Loucy (cell line): ENCODE results near the gene ZNF302.

ENCODE experiments used
- EZH2phosphoT487 ChIP-seq: fragments of 200-600 bp; IDR thresholded peaks from 2 replicates; pipeline ENCODE4 v1.6.1; 2018; ENCODE audit warnings: antibody characterized with exemption, mild to moderate bottlenecking, moderate library complexity, borderline replicate concordance
- TF ChIP-seq, protein P1 (sequence below): fragments of 200-600 bp; sonication (generic); conservative IDR thresholded peaks from 2 replicates; pipeline ENCODE4 v1.5.1; 2014; ENCODE audit warnings: mild to moderate bottlenecking, antibody characterized with exemption, low read length

DNA sequence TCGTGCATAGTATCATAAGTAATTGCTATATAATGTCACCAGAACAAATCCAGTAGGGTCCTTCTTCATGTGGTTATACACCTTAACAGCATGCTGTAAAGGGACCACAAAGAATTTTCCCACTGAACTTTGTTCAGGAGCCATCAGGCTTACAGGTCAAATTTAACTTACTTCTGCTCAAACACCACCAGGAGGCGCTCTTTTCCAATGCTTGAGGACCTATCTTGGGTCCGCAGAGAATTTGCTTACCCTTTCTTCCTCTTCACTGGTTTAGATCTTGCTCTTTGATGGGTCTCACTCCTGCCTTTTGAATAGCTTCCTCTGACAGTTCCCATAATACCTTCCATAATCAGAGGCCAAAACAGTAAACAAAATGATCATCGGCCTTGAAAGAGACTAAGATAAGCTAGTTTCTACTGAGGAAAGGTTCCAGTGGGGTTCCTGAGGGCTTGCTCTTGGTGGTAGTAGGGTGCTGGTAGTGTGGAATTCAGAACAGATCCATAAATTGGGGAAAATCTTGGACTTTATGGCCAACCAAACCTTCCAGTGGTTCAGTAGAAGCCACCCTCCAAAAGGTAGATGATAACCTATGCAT, 37.9 kb upstream of the ZNF302 start:
- TF ChIP-seq EZH2phosphoT487, result no peak
- TF ChIP-seq, protein P1, sequence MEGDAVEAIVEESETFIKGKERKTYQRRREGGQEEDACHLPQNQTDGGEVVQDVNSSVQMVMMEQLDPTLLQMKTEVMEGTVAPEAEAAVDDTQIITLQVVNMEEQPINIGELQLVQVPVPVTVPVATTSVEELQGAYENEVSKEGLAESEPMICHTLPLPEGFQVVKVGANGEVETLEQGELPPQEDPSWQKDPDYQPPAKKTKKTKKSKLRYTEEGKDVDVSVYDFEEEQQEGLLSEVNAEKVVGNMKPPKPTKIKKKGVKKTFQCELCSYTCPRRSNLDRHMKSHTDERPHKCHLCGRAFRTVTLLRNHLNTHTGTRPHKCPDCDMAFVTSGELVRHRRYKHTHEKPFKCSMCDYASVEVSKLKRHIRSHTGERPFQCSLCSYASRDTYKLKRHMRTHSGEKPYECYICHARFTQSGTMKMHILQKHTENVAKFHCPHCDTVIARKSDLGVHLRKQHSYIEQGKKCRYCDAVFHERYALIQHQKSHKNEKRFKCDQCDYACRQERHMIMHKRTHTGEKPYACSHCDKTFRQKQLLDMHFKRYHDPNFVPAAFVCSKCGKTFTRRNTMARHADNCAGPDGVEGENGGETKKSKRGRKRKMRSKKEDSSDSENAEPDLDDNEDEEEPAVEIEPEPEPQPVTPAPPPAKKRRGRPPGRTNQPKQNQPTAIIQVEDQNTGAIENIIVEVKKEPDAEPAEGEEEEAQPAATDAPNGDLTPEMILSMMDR, result peak; percentile 91
